ENCODE measurements around the gene UBAP1. TPM values are rescaled to one million over a fixed set of nuclear protein-coding genes. Genes with fewer than 3 reads are reported as not detected.

Gene UBAP1
- polyA plus RNA-seq, 1 experiment: 56.7 TPM

GRCh38 chr9:34279411-34279810 lies 100.6 kb downstream of the UBAP1 start:
- H3K27ac ChIP-seq (ENCODE audit: low read depth, low read length): no peak overlapping the region
- no peak for TF ChIP-seq CTCF (IDR thresholded peaks at IDR 0.05; ENCODE audit: low read depth, low read length)
- H3K9me3 ChIP-seq (ENCODE audit: control insufficient read depth, insufficient read depth, low read length): no peaks in the 10 kb centered on the region
- DNase-seq (ENCODE audit: low read depth, low spot score): no peak
- H3K27me3 ChIP-seq (ENCODE audit: control insufficient read depth, insufficient read depth, low read length): no peaks in the 10 kb centered on the region
- ChIA-PET POLR2A (no interaction called here), CTCF (no interaction called here)
- H3K4me3 ChIP-seq (ENCODE audit: low read depth, low read length): no peak overlapping the region

GRCh38 chr9:34282096-34282495 lies 103.3 kb downstream of the UBAP1 start:
- no peak overlapping the region for H3K27ac ChIP-seq (ENCODE audit: low read depth, low read length)
- H3K4me3 ChIP-seq (ENCODE audit: low read depth, low read length): no peak overlapping the region
- DNase-seq (ENCODE audit: low read depth, low spot score): no peak
- ChIA-PET CTCF (interaction anchor here (0.6 to 0.7 kb wide), 2 partner anchors 155 to 656 kb away, joined by 3 to 4 read pairs; no protein-coding TSS in a partner anchor), POLR2A (no interaction called here)
- no peaks in the 10 kb centered on the region for H3K27me3 ChIP-seq (ENCODE audit: control insufficient read depth, insufficient read depth, low read length)
- no peaks in the 10 kb centered on the region for H3K9me3 ChIP-seq (ENCODE audit: control insufficient read depth, insufficient read depth, low read length)
- no peak for TF ChIP-seq CTCF (IDR thresholded peaks at IDR 0.05; ENCODE audit: low read depth, low read length)

- TF ChIP-seq CTCF (IDR thresholded peaks at IDR 0.05; ENCODE audit: low read depth, low read length): no peak
- Histone ChIP-seq H3K27ac (ENCODE audit: low read depth, low read length) (no peak overlapping the region), H3K4me3 (ENCODE audit: low read depth, low read length) (no peak overlapping the region), H3K27me3 (ENCODE audit: control insufficient read depth, insufficient read depth, low read length) (no peaks in the 10 kb centered on the region), H3K9me3 (ENCODE audit: control insufficient read depth, insufficient read depth, low read length) (no peaks in the 10 kb centered on the region)
- no peak for DNase-seq (ENCODE audit: low read depth, low spot score)
- POLR2A ChIA-PET: no interaction called here
- CTCF ChIA-PET: no interaction called here
Measured at GRCh38 chr9:34289159-34289558, 110.3 kb downstream of the UBAP1 start.

- Histone ChIP-seq H3K9me3 (ENCODE audit: control insufficient read depth, insufficient read depth, low read length) (no peaks in the 10 kb centered on the region), H3K27ac (ENCODE audit: low read depth, low read length) (no peak overlapping the region), H3K27me3 (ENCODE audit: control insufficient read depth, insufficient read depth, low read length) (no peaks in the 10 kb centered on the region), H3K4me3 (ENCODE audit: low read depth, low read length) (no peak overlapping the region)
- ChIA-PET POLR2A (no interaction called here), CTCF (interaction anchor here (0.6 to 1.6 kb wide), 2 partner anchors 34 to 127 kb away, joined by 4 read pairs; no protein-coding TSS in a partner anchor)
- DNase-seq (ENCODE audit: low read depth, low spot score): no peak
- no peak for TF ChIP-seq CTCF (IDR thresholded peaks at IDR 0.05; ENCODE audit: low read depth, low read length)
Measured at GRCh38 chr9:34291023-34291422, 112.2 kb downstream of the UBAP1 start.

- H3K27ac ChIP-seq (ENCODE audit: low read depth, low read length): no peak overlapping the region
- no peak overlapping the region for H3K4me3 ChIP-seq (ENCODE audit: low read depth, low read length)
- ChIA-PET POLR2A (no interaction called here), CTCF (interaction anchor here (0.6 to 1.6 kb wide), 2 partner anchors 34 to 127 kb away, joined by 4 read pairs; no protein-coding TSS in a partner anchor)
- no peak for TF ChIP-seq CTCF (IDR thresholded peaks at IDR 0.05; ENCODE audit: low read depth, low read length)
- DNase-seq (ENCODE audit: low read depth, low spot score): no peak
- no peaks in the 10 kb centered on the region for H3K9me3 ChIP-seq (ENCODE audit: control insufficient read depth, insufficient read depth, low read length)
- no peaks in the 10 kb centered on the region for H3K27me3 ChIP-seq (ENCODE audit: control insufficient read depth, insufficient read depth, low read length)
Measured at GRCh38 chr9:34291423-34291822, 112.6 kb downstream of the UBAP1 start.
